NCI-H510A (cell line): ENCODE results near the gene SMTNL1.

Experiments used
- DNase-seq: peaks from one replicate; lab custom pipeline; 2025; lab: John Stamatoyannopoulos, UW

Gene SMTNL1, protein sequence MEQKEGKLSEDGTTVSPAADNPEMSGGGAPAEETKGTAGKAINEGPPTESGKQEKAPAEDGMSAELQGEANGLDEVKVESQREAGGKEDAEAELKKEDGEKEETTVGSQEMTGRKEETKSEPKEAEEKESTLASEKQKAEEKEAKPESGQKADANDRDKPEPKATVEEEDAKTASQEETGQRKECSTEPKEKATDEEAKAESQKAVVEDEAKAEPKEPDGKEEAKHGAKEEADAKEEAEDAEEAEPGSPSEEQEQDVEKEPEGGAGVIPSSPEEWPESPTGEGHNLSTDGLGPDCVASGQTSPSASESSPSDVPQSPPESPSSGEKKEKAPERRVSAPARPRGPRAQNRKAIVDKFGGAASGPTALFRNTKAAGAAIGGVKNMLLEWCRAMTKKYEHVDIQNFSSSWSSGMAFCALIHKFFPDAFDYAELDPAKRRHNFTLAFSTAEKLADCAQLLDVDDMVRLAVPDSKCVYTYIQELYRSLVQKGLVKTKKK

DNA sequence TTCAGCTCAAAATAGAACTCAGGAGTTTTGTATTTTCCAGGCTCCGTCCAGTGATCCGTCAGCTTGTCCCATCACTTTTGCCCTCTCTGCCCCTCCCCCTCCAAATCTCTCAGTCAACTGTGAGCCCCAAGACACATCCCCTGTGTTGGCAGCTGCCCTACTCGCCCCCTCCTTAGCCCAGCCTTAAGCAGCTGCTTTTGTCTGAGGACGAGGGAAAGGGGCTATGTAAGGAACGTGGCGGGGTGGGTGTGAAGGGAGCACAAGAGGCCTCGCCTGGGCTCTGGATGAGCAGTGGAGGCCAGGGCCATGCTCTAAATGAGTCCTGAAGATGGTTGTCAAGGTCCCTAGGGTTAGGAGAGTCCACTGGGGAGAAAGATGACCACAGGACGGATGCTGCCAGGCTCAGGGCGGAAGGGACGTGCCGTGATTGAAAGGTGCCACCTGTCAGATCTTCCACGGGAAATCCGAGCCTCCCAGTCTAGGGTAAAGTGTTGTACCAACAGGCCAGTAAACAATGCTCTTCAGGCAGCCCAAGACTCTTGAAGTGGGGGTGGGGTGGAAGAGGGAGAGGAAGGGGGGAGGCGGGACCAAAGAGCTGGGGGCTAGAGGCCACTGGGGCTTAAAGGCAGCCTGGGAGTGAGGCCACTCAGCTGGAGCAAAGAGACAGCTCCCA, at the start of gene SMTNL1:
TSS of gene SMTNL1 (plus strand) at position 649 of the 673 bp plus-strand sequence. CDS start 5,048 bp downstream, outside the sequence.
- peak; percentile 51 for DNase-seq

DNA sequence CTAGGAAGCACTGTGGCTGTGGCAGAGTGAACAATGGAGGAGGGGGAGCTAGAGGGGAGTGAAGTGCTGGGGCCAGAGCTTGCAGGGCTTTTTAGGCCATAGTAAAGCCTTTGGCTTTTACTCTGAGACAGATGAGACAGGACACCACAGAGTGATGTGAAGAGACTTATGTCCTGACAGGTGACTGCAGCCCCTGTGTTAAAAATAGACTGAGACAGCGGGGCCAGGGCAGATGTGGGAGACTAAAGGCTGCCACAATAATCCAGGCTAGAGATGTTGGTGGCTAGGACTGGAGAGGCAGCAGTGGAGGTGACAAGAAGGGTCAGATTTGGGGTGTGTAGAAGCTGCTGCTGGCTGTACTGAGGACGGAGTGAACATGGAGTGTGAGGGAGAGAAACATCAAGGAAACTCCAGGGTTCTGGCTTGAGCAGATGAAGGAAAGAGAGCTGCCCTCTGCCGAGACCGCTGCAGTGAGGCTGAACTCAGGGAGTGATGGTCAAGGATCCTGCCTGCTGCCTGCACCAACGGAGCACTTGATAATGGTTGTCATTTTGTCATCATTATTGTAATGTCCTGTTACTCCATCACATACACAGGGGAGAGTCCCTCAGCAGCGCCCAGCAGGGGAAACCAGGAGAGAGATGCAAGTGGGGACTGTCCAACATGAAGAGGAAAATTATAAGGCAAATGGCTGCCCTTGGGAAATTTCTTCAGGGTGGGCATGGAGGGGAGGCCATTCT, 49.3 kb upstream of the SMTNL1 start:
- DNase-seq, result no peak

- no peak for DNase-seq
Observed at GRCh38 chr11:57490456-57491248, 46.7 kb upstream of the SMTNL1 start.

DNA sequence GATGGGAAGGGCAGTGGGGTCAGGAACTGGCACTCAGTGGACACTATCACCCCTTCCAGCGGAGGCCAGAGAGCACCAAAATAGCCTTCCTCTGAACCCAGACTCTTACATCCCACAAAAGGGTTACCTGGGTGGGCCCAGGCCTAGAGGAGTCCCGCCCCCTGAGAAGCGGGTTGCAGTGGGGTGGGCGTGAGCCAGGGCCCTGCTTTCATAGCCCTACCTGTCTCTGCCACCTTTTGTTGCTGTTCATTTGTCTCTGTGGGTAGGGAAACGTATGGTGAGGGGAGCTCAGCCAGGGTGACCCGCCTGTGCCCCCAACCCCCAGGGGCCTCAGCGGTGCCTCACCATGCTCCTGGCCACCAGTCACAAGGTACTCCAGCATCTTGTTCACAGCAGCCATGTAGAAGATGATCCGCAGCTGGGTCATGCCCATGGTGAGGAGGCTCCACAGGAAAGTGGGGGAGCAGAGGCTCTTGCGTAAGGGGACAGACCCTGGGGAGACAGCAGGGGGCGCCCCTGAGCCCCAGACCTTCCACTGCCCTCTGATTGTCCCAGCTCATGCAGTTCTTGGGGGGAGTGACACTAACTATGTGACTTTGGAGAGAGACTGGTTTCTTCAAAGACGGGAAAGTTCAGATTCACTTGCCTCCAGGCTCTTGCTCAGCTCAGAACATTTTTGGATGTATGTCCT, 45.9 kb upstream of the SMTNL1 start:
- DNase-seq, result no peak

DNA sequence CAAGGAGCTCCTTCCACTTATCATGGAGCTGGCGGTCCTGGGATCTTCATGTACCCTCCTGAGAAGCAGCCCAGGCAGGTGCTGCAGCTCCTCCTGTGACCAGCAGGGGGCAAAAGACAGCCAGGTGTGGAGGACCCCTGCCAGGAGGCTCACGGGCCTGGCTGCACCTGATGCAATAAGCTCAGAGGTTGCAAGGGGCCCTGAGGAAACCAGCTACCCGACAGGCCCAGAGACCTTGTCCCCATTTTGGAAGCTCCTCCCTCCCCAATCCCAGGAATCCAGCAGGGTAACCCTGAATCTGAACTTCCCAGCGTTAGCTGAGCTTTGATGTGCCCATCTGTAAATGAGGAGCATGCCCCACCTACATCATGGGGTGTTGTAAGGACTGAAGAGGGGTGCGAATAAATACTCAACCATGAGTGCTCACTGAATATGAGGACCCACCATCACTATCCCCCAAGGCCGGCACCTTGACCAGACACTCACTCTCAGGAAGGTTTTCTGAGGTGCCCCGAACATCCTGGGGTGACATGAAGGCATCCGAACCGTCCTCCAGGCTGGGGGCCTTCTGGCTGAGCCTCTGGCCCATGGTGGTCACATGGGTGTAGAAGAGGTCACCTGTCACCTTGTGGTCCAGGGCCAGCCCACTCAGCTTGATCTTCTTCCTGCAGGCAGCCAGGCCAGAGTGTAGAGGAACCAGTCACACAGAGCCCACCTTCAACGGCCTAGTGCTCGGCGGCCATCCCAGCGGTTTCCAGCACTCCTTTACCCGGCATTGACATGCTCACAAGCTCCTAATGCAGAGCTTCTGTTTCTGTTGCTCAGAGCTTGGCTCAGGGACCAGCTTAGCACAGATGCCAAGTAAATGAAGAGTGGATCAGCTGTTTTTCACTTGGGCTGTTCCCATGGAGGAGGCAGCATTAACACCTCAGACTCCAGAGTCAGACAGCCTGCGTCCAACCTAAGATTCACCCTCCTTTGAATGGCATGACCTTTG, 43.6 kb upstream of the SMTNL1 start:
- DNase-seq, result peak; percentile 11

DNA sequence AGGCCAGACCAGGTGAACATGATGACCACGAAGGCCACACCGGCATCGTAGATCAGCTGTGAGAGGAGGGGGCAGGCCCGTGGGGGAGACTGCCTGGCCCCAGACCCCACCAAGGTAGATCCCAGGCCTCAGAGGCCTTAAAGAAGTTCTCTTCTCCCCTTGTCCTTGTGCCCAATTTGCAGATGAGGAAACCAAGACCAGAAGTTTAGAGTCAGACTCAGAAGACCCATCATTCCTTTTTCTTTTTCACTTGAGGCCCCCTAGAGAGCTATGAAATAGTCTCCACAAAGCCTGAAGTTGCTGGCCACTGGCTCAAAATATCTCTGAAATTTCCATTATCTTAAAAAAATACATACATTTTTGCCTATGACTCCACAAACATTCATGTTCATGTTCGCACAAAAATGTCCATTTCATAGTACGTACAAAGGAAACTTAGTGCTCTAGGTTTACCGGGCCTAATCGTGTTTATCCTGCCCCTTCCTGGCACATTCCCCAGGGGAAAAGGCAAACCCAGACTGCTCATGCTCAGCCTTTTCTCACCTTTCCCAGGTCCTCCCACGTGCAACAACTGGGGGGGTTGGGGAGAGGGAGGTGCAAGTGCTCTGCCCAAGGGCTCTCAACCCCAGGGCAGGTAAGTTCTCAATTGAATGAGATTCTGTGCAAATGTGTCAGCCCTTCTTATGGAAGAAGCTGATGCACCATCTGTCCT, 41.1 kb upstream of the SMTNL1 start:
- no peak for DNase-seq

- no peak for DNase-seq
Observed at GRCh38 chr11:57497303-57498247, 39.8 kb upstream of the SMTNL1 start.

- DNase-seq, result no peak
Observed at GRCh38 chr11:57498540-57498939, 38.9 kb upstream of the SMTNL1 start.

DNA sequence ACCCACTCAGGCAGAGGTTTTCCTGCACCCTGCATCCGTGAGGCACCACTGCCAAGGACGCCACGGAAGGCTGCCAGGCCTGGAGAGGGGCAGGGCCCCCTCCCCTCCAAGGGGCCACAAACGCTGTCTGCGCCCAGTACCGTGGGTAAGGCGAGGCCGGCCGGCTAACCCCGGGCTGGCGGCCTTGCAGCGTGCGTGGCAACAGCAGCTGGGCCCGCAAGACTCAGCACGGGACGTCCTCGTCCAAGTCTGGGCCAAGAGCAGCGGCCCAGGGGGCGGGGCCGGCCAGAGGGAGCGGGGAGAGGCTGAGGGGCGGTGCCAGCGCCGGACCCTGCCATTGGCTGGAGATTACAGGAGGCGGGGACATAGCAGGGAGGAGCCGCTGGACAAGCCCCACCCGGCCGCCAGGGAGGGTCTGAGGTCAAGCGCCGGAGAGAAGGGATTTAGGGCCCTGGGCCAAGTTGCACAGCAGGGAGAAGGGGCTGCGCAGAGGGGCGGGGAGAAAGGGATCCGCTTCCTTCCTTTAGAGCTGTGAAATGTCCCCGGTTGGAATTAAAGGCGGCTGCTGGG, 37.9 kb upstream of the SMTNL1 start:
- DNase-seq, result no peak

- DNase-seq, result no peak
Observed at GRCh38 chr11:57499983-57500461, 37.4 kb upstream of the SMTNL1 start.

- DNase-seq, result peak; percentile 13
Observed at GRCh38 chr11:57500515-57500914, 36.9 kb upstream of the SMTNL1 start.

DNA sequence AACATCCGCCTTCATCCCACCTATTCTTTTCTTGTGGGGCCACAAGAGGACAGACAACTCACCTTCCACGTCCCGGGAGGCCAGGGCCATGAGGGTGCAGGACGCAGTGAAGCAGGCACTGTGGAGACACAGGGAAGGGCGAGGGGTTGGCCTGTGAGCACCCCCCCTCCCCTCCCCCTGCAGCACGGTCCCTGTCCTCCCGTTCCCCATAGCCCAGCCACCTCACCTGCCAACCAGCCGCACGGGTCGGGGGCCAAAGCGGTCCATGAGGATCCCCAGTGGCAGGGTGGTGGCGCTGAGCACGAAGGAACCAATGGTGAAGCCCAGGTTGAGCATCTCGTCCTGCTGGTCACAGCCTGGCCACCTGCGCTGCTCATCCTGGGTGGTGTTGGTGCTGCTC, 36.5 kb upstream of the SMTNL1 start:
- no peak for DNase-seq

- no peak for DNase-seq
Observed at GRCh38 chr11:57501953-57502352, 35.4 kb upstream of the SMTNL1 start.

DNA sequence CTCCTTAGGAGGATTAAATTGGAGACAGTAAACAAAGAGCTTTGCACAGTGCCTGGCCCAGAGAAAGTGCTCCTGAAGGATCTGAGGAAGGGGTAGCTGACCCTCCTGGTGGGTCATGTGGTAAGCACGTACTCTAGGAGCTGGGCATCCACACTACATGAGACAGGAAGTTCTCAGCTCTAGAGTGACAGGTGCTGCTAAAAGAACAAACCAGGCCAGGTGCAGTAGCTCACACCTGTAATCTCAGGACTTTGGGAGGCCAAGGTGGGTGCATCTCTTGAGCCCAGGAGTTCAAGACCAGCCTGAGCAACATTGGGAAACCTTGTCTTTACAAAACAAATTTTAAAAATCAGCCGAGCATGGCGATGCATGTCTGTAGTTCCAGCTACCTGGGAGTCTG, 35.0 kb upstream of the SMTNL1 start:
- DNase-seq, result peak; percentile 8

DNA sequence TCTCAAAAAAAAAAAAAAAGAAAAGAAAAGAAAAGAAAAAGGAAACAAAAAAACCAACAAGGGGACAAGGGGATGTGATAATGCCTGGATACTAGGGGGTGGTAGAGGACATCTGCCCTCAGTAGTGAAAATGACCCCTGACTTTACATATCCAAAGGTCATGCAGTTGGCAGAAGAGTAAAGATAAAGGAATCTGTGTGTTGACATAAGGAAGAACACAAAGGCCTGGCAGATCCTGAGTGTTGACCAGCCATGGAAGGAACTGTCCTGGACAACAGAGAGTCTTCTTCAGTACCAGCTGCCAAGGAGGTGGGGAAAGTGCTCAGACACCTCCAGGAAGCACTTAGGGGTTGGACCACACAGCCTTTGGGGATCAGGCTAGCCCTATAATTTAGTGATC, 34.5 kb upstream of the SMTNL1 start:
- DNase-seq, result no peak

GRCh38 chr11:57504511-57504910, 32.9 kb upstream of the SMTNL1 start:
- DNase-seq, result no peak

DNA sequence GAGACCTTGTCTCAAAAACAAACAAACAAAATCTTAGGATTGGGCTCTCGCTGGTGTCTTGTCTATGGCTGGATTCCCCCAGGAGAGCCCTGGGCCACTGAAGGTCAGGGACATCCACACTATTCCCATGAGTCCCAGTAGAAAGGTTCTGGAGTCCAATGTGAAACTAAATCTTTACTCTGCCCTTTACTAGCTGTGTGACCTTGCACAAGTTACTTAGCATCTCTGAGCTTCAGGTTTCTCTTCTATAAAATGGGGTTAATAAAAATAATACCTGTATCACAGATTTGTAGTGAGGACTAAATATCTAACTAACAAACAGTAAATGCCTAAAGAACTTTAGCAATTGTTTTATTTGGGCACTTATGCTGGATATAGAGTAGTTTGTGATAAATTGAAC, 30.9 kb upstream of the SMTNL1 start:
- no peak for DNase-seq
